Right forelimb (tissue), 1 donor: ENCODE data around the gene SMPD3.
A peak's percentile ranks its signal among the peaks of the same experiment; 100 is the strongest.

ENCODE experiments used
- DNase-seq: peaks from one replicate; pipeline ENCODE4 v3.0.0-alpha.2; 2018

Gene SMPD3

GRCh38 chr16:68319185-68319908, 129.0 kb downstream of the SMPD3 start:
- DNase-seq = no peak

- no peak for DNase-seq
These were observed 135.2 kb downstream of the SMPD3 start for GRCh38 chr16:68313116-68313515.

- DNase-seq = peak; percentile 94
These were observed 137.4 kb downstream of the SMPD3 start, which contains the start of the genes PRMT7 and SLC7A6OS for GRCh38 chr16:68310774-68311511. PRMT7 (plus strand) TSS chr16:68311019; CDS start chr16:68315980, 4,961 bp downstream. SLC7A6OS (minus strand) TSS chr16:68310946; CDS start chr16:68310926, 20 bp downstream.

- no peak for DNase-seq
These were observed 137.9 kb downstream of the SMPD3 start for GRCh38 chr16:68310437-68310773.

GRCh38 chr16:68309799-68310198, 138.5 kb downstream of the SMPD3 start:
- no peak for DNase-seq
